Activated CD8-positive, alpha-beta T cell treated with anti-CD3 and anti-CD28 coated beads for 36 hours (primary cell): Measurements from ENCODE around the gene HTD2. TPM values are rescaled to one million over a fixed set of nuclear protein-coding genes. Genes with fewer than 3 reads are reported as not detected.
A peak's percentile ranks its signal among the peaks of the same experiment; 100 is the strongest.

Experiments
- ATAC-seq: fragments of 200-7000 bp; cut with Tn5 transposase; one replicate; pipeline ENCODE4 v1.10.0; 2021; ENCODE audit warnings: mild to moderate bottlenecking, moderate library complexity
- CTCF ChIA-PET: fragments of 350-600 bp; sonication (Branson Sonifier 250); formaldehyde crosslinking; loops from one replicate; lab custom pipeline; 2021; ENCODE audit warnings: antibody characterized with exemption; lab: Charles Lee
- POLR2A ChIA-PET: fragments of 350-600 bp; sonication (Branson Sonifier 250); formaldehyde crosslinking; loops from one replicate; lab custom pipeline; 2021; ENCODE audit warnings: antibody characterized with exemption; lab: Charles Lee
- DNase-seq: peaks from one replicate; pipeline ENCODE4 v3.0.0-alpha.2; 2020
- H3K27ac Mint-ChIP-seq: one replicate; pipeline ENCODE4 v1.8.0; 2021; ENCODE audit warnings: mild to moderate bottlenecking, mixed read lengths
- H3K27me3 Mint-ChIP-seq: one replicate; pipeline ENCODE4 v1.8.0; 2021; ENCODE audit warnings: mixed read lengths
- H3K36me3 Mint-ChIP-seq: one replicate; pipeline ENCODE4 v1.8.0; 2021; ENCODE audit warnings: low read depth, mixed read lengths
- H3K4me1 Mint-ChIP-seq: one replicate; pipeline ENCODE4 v1.8.0; 2021; ENCODE audit warnings: low read depth, mixed read lengths
- H3K4me3 Mint-ChIP-seq: one replicate; pipeline ENCODE4 v1.8.0; 2021; ENCODE audit warnings: mild to moderate bottlenecking, moderate library complexity, mixed read lengths
- H3K9me3 Mint-ChIP-seq: one replicate; pipeline ENCODE4 v1.8.0; 2021; ENCODE audit warnings: mixed read lengths
- CTCF ChIP-seq: fragments of 200-600 bp; IDR thresholded peaks from one replicate; pipeline ENCODE4 v1.8.0; 2022; ENCODE audit warnings: antibody characterized with exemption, mild to moderate bottlenecking
- intact Hi-C: fragments of 100-400 bp; cut with micrococcal nuclease; formaldehyde crosslinking; loops from one replicate; pipeline ENCODE4 v1.10.0; 2022
- total RNA-seq, 2 experiments: library from RNA; stranded (reverse); gene quantifications; one replicate each; pipeline ENCODE4 v1.2.3, GENCODE V29; 2021

HTD2 gene
- total RNA-seq, 2 experiments from 2014 or later = 8.4 to 9.6 TPM

- H3K4me3 Mint-ChIP-seq = peak overlapping the region; percentile 51
- CTCF ChIA-PET = interaction anchor here (1.1 to 2.7 kb wide), 3 partner anchors 9 to 47 kb away, joined by 3 to 8 read pairs (median 5); partner anchors contain the start of genes HTD2 and RPP14
- H3K9me3 Mint-ChIP-seq = no peaks in the 10 kb centered on the region
- H3K36me3 Mint-ChIP-seq = peaks cover 12% of the 10 kb centered on the region
- H3K4me1 Mint-ChIP-seq = peaks cover 53% of the 10 kb centered on the region
- POLR2A ChIA-PET = interaction anchor here (1.6 kb wide), 1 partner anchor 18 kb away, joined by 4 read pairs; no protein-coding TSS in a partner anchor
- H3K27me3 Mint-ChIP-seq = no peaks in the 10 kb centered on the region
- TF ChIP-seq CTCF = no peak
- DNase-seq (peak; percentile 58), ATAC-seq (peak; percentile 62)
- peak overlapping the region; percentile 89 for H3K27ac Mint-ChIP-seq
- intact Hi-C loops = no loop called here
These were observed 47.6 kb downstream of the HTD2 start for GRCh38 chr3:58353722-58354553.

- Mint-ChIP-seq H3K4me1 (peaks cover 44% of the 10 kb centered on the region), H3K36me3 (peaks cover 3% of the 10 kb centered on the region), H3K27me3 (no peaks in the 10 kb centered on the region), H3K4me3 (no peak overlapping the region), H3K27ac (peak overlapping the region; percentile 15), H3K9me3 (no peaks in the 10 kb centered on the region)
- intact Hi-C loops = no loop called here
- no peak for DNase-seq
- no peak for ATAC-seq
- CTCF ChIA-PET = interaction anchor here (1.3 to 2.7 kb wide), 2 partner anchors 12 to 49 kb away, joined by 3 to 8 read pairs; partner anchors contain the start of genes HTD2 and RPP14
- POLR2A ChIA-PET = no interaction called here
- no peak for TF ChIP-seq CTCF
These were observed 48.9 kb downstream of the HTD2 start for GRCh38 chr3:58355179-58355578.

GRCh38 chr3:58356054-58356453 is 49.7 kb downstream of the HTD2 start:
- DNase-seq = no peak
- POLR2A ChIA-PET = interaction anchor here (0.7 to 1.4 kb wide), 3 partner anchors 24 to 338 kb away, joined by 3 to 4 read pairs (median 3); no protein-coding TSS in a partner anchor
- ATAC-seq = no peak
- no peak for TF ChIP-seq CTCF
- Mint-ChIP-seq H3K9me3 (no peaks in the 10 kb centered on the region), H3K4me3 (no peak overlapping the region), H3K27ac (no peak overlapping the region), H3K4me1 (peaks cover 36% of the 10 kb centered on the region), H3K27me3 (no peaks in the 10 kb centered on the region), H3K36me3 (peaks cover 1% of the 10 kb centered on the region)
- intact Hi-C loops = no loop called here
- CTCF ChIA-PET = interaction anchor here (0.7 to 1.3 kb wide), 2 partner anchors 11 to 17 kb away, joined by 3 read pairs; no protein-coding TSS in a partner anchor

- DNase-seq (peak; percentile 46), ATAC-seq (no peak)
- intact Hi-C loops = no loop called here
- Mint-ChIP-seq H3K36me3 (peaks cover 1% of the 10 kb centered on the region), H3K9me3 (no peaks in the 10 kb centered on the region), H3K27me3 (no peaks in the 10 kb centered on the region), H3K4me3 (no peak overlapping the region), H3K4me1 (peaks cover 30% of the 10 kb centered on the region), H3K27ac (peak overlapping the region; percentile 78)
- ChIA-PET POLR2A (interaction anchor here (1.4 kb wide), 1 partner anchor 31 kb away, joined by 3 read pairs; no protein-coding TSS in a partner anchor), CTCF (no interaction called here)
- no peak for TF ChIP-seq CTCF
These were observed 51.1 kb downstream of the HTD2 start for GRCh38 chr3:58357402-58357801.

- Mint-ChIP-seq H3K9me3 (no peaks in the 10 kb centered on the region), H3K27me3 (no peaks in the 10 kb centered on the region), H3K27ac (no peak overlapping the region), H3K4me1 (peaks cover 26% of the 10 kb centered on the region), H3K36me3 (peaks cover 1% of the 10 kb centered on the region), H3K4me3 (no peak overlapping the region)
- ChIA-PET POLR2A (no interaction called here), CTCF (no interaction called here)
- ATAC-seq = peak; percentile 58
- intact Hi-C loops = no loop called here
- no peak for TF ChIP-seq CTCF
- peak; percentile 31 for DNase-seq
These were observed 51.8 kb downstream of the HTD2 start for GRCh38 chr3:58358092-58358491.
